HEK293 (cell line): ENCODE measurements around the gene NGLY1.

Experiments
- CTCF ChIA-PET: fragments of 350-600 bp; formaldehyde crosslinking; extraction: SDS; loops from one replicate; lab custom pipeline; 2021; ENCODE audit warnings: antibody characterized with exemption; lab: Yijun Ruan, JAX
- POLR2A ChIA-PET: fragments of 300-600 bp; formaldehyde crosslinking; extraction: SDS; loops from one replicate; lab custom pipeline; 2020; ENCODE audit warnings: antibody characterized with exemption, inconsistent platforms; lab: Yijun Ruan, JAX
- H3K27ac ChIP-seq: fragments of 200-500 bp; sonication (Bioruptor generic); 2 replicates; pipeline ENCODE4 v1.5.1; 2014; ENCODE audit warnings: low read depth, low read length, control low read depth, inconsistent platforms; ENCODE audit errors: extremely low read depth
- H3K36me3 ChIP-seq, 2 experiments: fragments of 200-500 bp in 1 of 2; sonication (Bioruptor generic) in 1 of 2; 1 replicate in 1 of 2; 2 replicates in 1 of 2; pipeline ENCODE4 v1.5.1; 2014 to 2017; ENCODE audit warnings: inconsistent platforms in 2 of 2, low read length in 2 of 2; ENCODE audit not compliant: control insufficient read depth in 2 of 2, insufficient read depth in 1 of 2
- H3K4me1 ChIP-seq: fragments of 200-500 bp; sonication (Bioruptor generic); 2 replicates; pipeline ENCODE4 v1.5.1; 2014; ENCODE audit warnings: mild to moderate bottlenecking, low read length, inconsistent platforms; ENCODE audit not compliant: control insufficient read depth, insufficient read depth
- H3K4me3 ChIP-seq: 2 replicates; pipeline ENCODE4 v1.5.1; 2011; ENCODE audit warnings: low read depth, mild to moderate bottlenecking, control low read depth, low read length, moderate library complexity
- H3K9me3 ChIP-seq: fragments of 200-500 bp; sonication (Bioruptor generic); 2 replicates; pipeline ENCODE4 v1.5.1; 2014; ENCODE audit warnings: low read depth, low read length, inconsistent platforms; ENCODE audit not compliant: control insufficient read depth, insufficient read depth
- KLF17 ChIP-seq: fragments of 450-650 bp; formaldehyde crosslinking; IDR thresholded peaks from 2 replicates; pipeline ENCODE4 v1.5.1; 2016; ENCODE audit warnings: missing biosample characterization, missing genetic modification characterization
- KLF8 ChIP-seq: fragments of 450-650 bp; formaldehyde crosslinking; IDR thresholded peaks from 2 replicates; pipeline ENCODE4 v1.5.1; 2016; ENCODE audit warnings: missing biosample characterization, missing genetic modification characterization
- MEIS1 ChIP-seq: sonication (generic); formaldehyde crosslinking; IDR thresholded peaks from 2 replicates; pipeline ENCODE4 v1.8.1; 2022; ENCODE audit warnings: missing genetic modification reagents, mild to moderate bottlenecking, borderline replicate concordance
- MZF1 ChIP-seq: fragments of 450-650 bp; formaldehyde crosslinking; IDR thresholded peaks from 2 replicates; pipeline ENCODE4 v1.5.1; 2017; ENCODE audit warnings: missing biosample characterization, missing genetic modification characterization, borderline replicate concordance
- PBX3 ChIP-seq: sonication (generic); formaldehyde crosslinking; IDR thresholded peaks from 2 replicates; pipeline ENCODE4 v1.8.1; 2022; ENCODE audit warnings: mild to moderate bottlenecking, moderate library complexity, missing genetic modification reagents
- PRDM1 ChIP-seq: fragments of 450-650 bp; formaldehyde crosslinking; IDR thresholded peaks from 2 replicates; pipeline ENCODE4; 2016; ENCODE audit warnings: missing biosample characterization, missing genetic modification characterization
- ZFHX2 ChIP-seq: fragments of 450-650 bp; formaldehyde crosslinking; conservative IDR thresholded peaks from 2 replicates; pipeline ENCODE4 v1.5.1; 2016; ENCODE audit warnings: missing biosample characterization, missing genetic modification characterization
- ZNF121 ChIP-seq: fragments of 450-650 bp; formaldehyde crosslinking; IDR thresholded peaks from 2 replicates; pipeline ENCODE4 v1.5.1; 2016; ENCODE audit warnings: missing biosample characterization, missing genetic modification characterization
- ZNF133 ChIP-seq: fragments of 450-650 bp; formaldehyde crosslinking; IDR thresholded peaks from 2 replicates; pipeline ENCODE4 v1.5.1; 2016; ENCODE audit warnings: missing biosample characterization, missing genetic modification characterization
- ZNF169 ChIP-seq: fragments of 450-650 bp; formaldehyde crosslinking; IDR thresholded peaks from 2 replicates; pipeline ENCODE4 v1.5.1; 2016; ENCODE audit warnings: missing biosample characterization, missing genetic modification characterization
- ZNF335 ChIP-seq: fragments of 450-650 bp; formaldehyde crosslinking; conservative IDR thresholded peaks from 2 replicates; pipeline ENCODE4 v1.5.1; 2016; ENCODE audit warnings: missing biosample characterization, missing genetic modification characterization
- ZNF600 ChIP-seq: fragments of 450-650 bp; formaldehyde crosslinking; IDR thresholded peaks from 2 replicates; pipeline ENCODE4 v1.5.1; 2016; ENCODE audit warnings: missing biosample characterization, missing genetic modification characterization
- ZNF610 ChIP-seq: fragments of 450-650 bp; formaldehyde crosslinking; IDR thresholded peaks from 2 replicates; pipeline ENCODE4 v1.5.1; 2016; ENCODE audit warnings: missing biosample characterization, missing genetic modification characterization, borderline replicate concordance
- ZNF639 ChIP-seq: fragments of 450-650 bp; formaldehyde crosslinking; IDR thresholded peaks from 2 replicates; pipeline ENCODE4 v1.5.1; 2016; ENCODE audit warnings: missing biosample characterization, missing genetic modification characterization
- ZNF654 ChIP-seq: fragments of 450-650 bp; formaldehyde crosslinking; IDR thresholded peaks from 2 replicates; pipeline ENCODE4 v1.5.1; 2016; ENCODE audit warnings: low read depth, missing biosample characterization, missing genetic modification characterization
- ZNF76 ChIP-seq: fragments of 450-650 bp; formaldehyde crosslinking; IDR thresholded peaks from 2 replicates; pipeline ENCODE4; 2016; ENCODE audit warnings: low read depth, missing biosample characterization, missing genetic modification characterization, borderline replicate concordance
- TF ChIP-seq, protein P1 (sequence below): fragments of 450-650 bp; formaldehyde crosslinking; IDR thresholded peaks from 2 replicates; pipeline ENCODE4 v1.5.1; 2017; ENCODE audit warnings: missing biosample characterization, missing genetic modification characterization
- TF ChIP-seq, protein P2 (sequence below): fragments of 450-650 bp; formaldehyde crosslinking; IDR thresholded peaks from 2 replicates; pipeline ENCODE4 v1.5.1; 2016; ENCODE audit warnings: missing biosample characterization, missing genetic modification characterization, low read depth

The NGLY1 gene

DNA sequence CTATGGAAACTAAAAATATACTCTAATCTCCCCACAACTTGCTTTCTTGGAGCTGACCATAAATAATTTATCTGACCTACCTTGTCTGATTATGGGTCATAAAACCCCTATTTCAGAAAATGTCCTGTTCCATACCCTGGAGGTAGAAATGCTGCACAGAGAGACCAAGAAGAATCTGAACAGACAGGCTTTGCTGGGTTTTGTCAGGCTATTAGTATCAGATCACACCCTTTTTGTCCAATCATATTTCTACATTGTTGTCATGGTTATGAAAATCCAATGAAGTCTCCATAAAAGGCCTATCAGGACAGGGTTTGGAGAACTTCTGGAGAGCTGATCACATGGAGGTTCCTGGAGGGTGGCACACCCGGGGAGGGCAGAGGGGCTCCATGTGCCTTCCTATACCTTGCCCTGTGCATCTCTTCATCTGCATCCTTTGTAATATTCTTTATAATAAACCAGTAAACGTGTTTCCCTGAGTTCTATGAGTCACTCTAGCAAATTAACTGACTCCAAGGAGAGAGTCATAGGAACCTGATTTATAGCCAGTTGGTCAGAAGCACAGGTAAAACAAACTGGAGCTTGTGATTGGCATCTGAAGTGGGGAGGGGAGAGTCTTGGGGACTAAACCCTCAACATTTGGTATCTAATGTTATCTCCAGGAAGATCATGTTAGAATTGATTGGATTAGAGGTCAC, 58.1 kb downstream of the NGLY1 start:
- H3K27ac ChIP-seq = no peak overlapping the region

GRCh38 chr3:25723802-25724201, 59.4 kb downstream of the NGLY1 start:
- Histone ChIP-seq H3K4me1 (no peaks in the 10 kb centered on the region), H3K27ac (no peak overlapping the region), H3K9me3 (no peaks in the 10 kb centered on the region), H3K36me3 (peaks cover 0 to 24% of the 10 kb centered on the region in 2 experiments; a peak in 2 of 3 replicates), H3K4me3 (no peak overlapping the region)
- ChIA-PET CTCF (no interaction called here), POLR2A (no interaction called here)
- TF ChIP-seq ZNF133 (tag by site-specific recombination) (no peak), ZNF335 (tag by site-specific recombination) (no peak), MZF1 (tag by site-specific recombination) (no peak), ZNF121 (tag by site-specific recombination) (no peak), ZFHX2 (tag by site-specific recombination) (no peak)
- TF ChIP-seq, protein P1, sequence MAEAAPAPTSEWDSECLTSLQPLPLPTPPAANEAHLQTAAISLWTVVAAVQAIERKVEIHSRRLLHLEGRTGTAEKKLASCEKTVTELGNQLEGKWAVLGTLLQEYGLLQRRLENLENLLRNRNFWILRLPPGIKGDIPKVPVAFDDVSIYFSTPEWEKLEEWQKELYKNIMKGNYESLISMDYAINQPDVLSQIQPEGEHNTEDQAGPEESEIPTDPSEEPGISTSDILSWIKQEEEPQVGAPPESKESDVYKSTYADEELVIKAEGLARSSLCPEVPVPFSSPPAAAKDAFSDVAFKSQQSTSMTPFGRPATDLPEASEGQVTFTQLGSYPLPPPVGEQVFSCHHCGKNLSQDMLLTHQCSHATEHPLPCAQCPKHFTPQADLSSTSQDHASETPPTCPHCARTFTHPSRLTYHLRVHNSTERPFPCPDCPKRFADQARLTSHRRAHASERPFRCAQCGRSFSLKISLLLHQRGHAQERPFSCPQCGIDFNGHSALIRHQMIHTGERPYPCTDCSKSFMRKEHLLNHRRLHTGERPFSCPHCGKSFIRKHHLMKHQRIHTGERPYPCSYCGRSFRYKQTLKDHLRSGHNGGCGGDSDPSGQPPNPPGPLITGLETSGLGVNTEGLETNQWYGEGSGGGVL (tag by site-specific recombination) = no peak

More for the DNA sequence above, 58.1 kb downstream of the NGLY1 start:
- TF ChIP-seq KLF17 (no peak), ZNF169 (tag by site-specific recombination) (no peak), ZNF639 (tag by site-specific recombination) (no peak), MEIS1 (CRISPR knock-in tag) (no peak), KLF8 (tag by site-specific recombination) (no peak), ZNF654 (no peak), ZNF76 (tag by site-specific recombination) (no peak), PRDM1 (tag by site-specific recombination) (no peak), ZNF600 (tag by site-specific recombination) (no peak), PBX3 (CRISPR knock-in tag) (no peak), ZNF610 (tag by site-specific recombination) (no peak)
- TF ChIP-seq, protein P2, sequence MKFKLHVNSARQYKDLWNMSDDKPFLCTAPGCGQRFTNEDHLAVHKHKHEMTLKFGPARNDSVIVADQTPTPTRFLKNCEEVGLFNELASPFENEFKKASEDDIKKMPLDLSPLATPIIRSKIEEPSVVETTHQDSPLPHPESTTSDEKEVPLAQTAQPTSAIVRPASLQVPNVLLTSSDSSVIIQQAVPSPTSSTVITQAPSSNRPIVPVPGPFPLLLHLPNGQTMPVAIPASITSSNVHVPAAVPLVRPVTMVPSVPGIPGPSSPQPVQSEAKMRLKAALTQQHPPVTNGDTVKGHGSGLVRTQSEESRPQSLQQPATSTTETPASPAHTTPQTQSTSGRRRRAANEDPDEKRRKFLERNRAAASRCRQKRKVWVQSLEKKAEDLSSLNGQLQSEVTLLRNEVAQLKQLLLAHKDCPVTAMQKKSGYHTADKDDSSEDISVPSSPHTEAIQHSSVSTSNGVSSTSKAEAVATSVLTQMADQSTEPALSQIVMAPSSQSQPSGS (tag by site-specific recombination) = no peak
- Histone ChIP-seq H3K9me3 (no peaks in the 10 kb centered on the region), H3K4me1 (no peaks in the 10 kb centered on the region), H3K4me3 (no peak overlapping the region), H3K36me3 (peaks cover 0 to 21% of the 10 kb centered on the region in 2 experiments; a peak in 1 of 3 replicates)
- POLR2A ChIA-PET = interaction anchor here (0.6 kb wide), 1 partner anchor 44 kb away, joined by 3 read pairs; no protein-coding TSS in a partner anchor
- CTCF ChIA-PET = no interaction called here
